WTC11 (cell line): ENCODE results near the gene SS18. TPM values are rescaled to one million over a fixed set of nuclear protein-coding genes. Genes with fewer than 3 reads are reported as not detected.

ENCODE experiments used
- ATAC-seq: fragments of 200-7000 bp; cut with Tn5 transposase; 2 replicates; pipeline ENCODE4 v1.10.0; 2021; ENCODE audit warnings: mild to moderate bottlenecking, moderate library complexity
- CTCF ChIA-PET: fragments of 300-600 bp; sonication (Branson Sonifier 250); formaldehyde crosslinking; loops from one replicate; lab custom pipeline; 2021; ENCODE audit warnings: antibody characterized with exemption; lab: Charles Lee
- POLR2A ChIA-PET: fragments of 350-600 bp; sonication (Branson Sonifier 250); formaldehyde crosslinking; loops from one replicate; lab custom pipeline; 2021; ENCODE audit warnings: antibody characterized with exemption; lab: Charles Lee
- DNase-seq: peaks from one replicate; pipeline ENCODE4 v3.0.0; 2021; ENCODE audit warnings: low spot score
- H3K27ac Mint-ChIP-seq: 2 replicates; pipeline ENCODE4 v1.8.0; 2021; ENCODE audit warnings: mixed read lengths
- H3K27me3 Mint-ChIP-seq: 2 replicates; pipeline ENCODE4 v1.8.0; 2021; ENCODE audit warnings: low read depth, mild to moderate bottlenecking, moderate library complexity, mixed read lengths
- H3K36me3 Mint-ChIP-seq: 2 replicates; pipeline ENCODE4 v1.8.0; 2021; ENCODE audit warnings: mixed read lengths
- H3K4me1 Mint-ChIP-seq: 2 replicates; pipeline ENCODE4 v1.8.0; 2022; ENCODE audit warnings: mixed read lengths
- H3K4me3 Mint-ChIP-seq: 2 replicates; pipeline ENCODE4 v1.8.0; 2021; ENCODE audit warnings: mild to moderate bottlenecking, moderate library complexity, mixed read lengths
- H3K9me3 Mint-ChIP-seq: 2 replicates; pipeline ENCODE4 v1.8.0; 2021; ENCODE audit warnings: mixed read lengths
- CBFB ChIP-seq: sonication (generic); formaldehyde crosslinking; IDR thresholded peaks from 2 replicates; pipeline ENCODE4 v1.8.1; 2022; ENCODE audit warnings: mild to moderate bottlenecking, low read depth, missing genetic modification reagents
- ESRRA ChIP-seq: sonication (generic); formaldehyde crosslinking; IDR thresholded peaks from 2 replicates; pipeline ENCODE4 v1.8.1; 2022; ENCODE audit warnings: mild to moderate bottlenecking, missing genetic modification reagents, borderline replicate concordance
- ETV6 ChIP-seq: sonication (generic); formaldehyde crosslinking; IDR thresholded peaks from 2 replicates; pipeline ENCODE4 v1.8.1; 2022; ENCODE audit warnings: mild to moderate bottlenecking, missing genetic modification reagents
- FOXK1 ChIP-seq: sonication (generic); formaldehyde crosslinking; IDR thresholded peaks from 2 replicates; pipeline ENCODE4 v1.8.0; 2022; ENCODE audit warnings: mild to moderate bottlenecking, moderate library complexity, missing genetic modification reagents
- GABPB1 ChIP-seq: sonication (generic); formaldehyde crosslinking; IDR thresholded peaks from 2 replicates; pipeline ENCODE4 v1.8.1; 2023; ENCODE audit warnings: mild to moderate bottlenecking, missing genetic modification reagents
- IRF2 ChIP-seq: sonication (generic); formaldehyde crosslinking; IDR thresholded peaks from 2 replicates; pipeline ENCODE4 v1.8.0; 2022; ENCODE audit warnings: low read depth, missing genetic modification reagents, borderline replicate concordance
- JAZF1 ChIP-seq: fragments of 250-450 bp; sonication (Bioruptor Pico); IDR thresholded peaks from 2 replicates; pipeline ENCODE4 v1.9.0; 2021; ENCODE audit warnings: moderate library complexity, mild to moderate bottlenecking, inconsistent platforms
- MXD4 ChIP-seq: fragments of 250-450 bp; sonication (Bioruptor Pico); IDR thresholded peaks from 2 replicates; pipeline ENCODE4 v1.8.0; 2021; ENCODE audit warnings: mild to moderate bottlenecking, moderate library complexity, borderline replicate concordance
- NFATC4 ChIP-seq: fragments of 250-450 bp; sonication (Bioruptor Pico); IDR thresholded peaks from 2 replicates; pipeline ENCODE4 v1.9.0; 2021; ENCODE audit warnings: mild to moderate bottlenecking
- NR2C2 ChIP-seq: sonication (generic); formaldehyde crosslinking; IDR thresholded peaks from 2 replicates; pipeline ENCODE4 v1.8.0; 2022; ENCODE audit warnings: mild to moderate bottlenecking, missing genetic modification reagents
- OVOL2 ChIP-seq: fragments of 250-450 bp; sonication (Bioruptor Pico); IDR thresholded peaks from 2 replicates; pipeline ENCODE4 v1.9.0; 2021; ENCODE audit warnings: mild to moderate bottlenecking, borderline replicate concordance
- SMAD4 ChIP-seq: sonication (generic); formaldehyde crosslinking; IDR thresholded peaks from 2 replicates; pipeline ENCODE4 v1.8.0; 2022; ENCODE audit warnings: mild to moderate bottlenecking, missing genetic modification reagents
- total RNA-seq: library from RNA; stranded (reverse); gene quantifications from 3 replicates; pipeline ENCODE4 v1.2.3, GENCODE V29; 2021
- TF ChIP-seq, protein P1 (sequence below): sonication (generic); formaldehyde crosslinking; IDR thresholded peaks from 2 replicates; pipeline ENCODE4 v1.8.0; 2022; ENCODE audit warnings: missing genetic modification reagents
- TF ChIP-seq, protein P2 (sequence below): fragments of 250-450 bp; sonication (Bioruptor Pico); conservative IDR thresholded peaks from 2 replicates; pipeline ENCODE4 v1.9.0; 2021; ENCODE audit warnings: mild to moderate bottlenecking
- TF ChIP-seq, protein P3 (sequence below): sonication (generic); formaldehyde crosslinking; IDR thresholded peaks from 2 replicates; pipeline ENCODE4 v1.8.1; 2022; ENCODE audit warnings: missing genetic modification reagents, borderline replicate concordance
- TF ChIP-seq, protein P4 (sequence below): sonication (generic); formaldehyde crosslinking; IDR thresholded peaks from 2 replicates; pipeline ENCODE4 v1.8.1; 2022; ENCODE audit warnings: low read depth, mild to moderate bottlenecking, moderate library complexity, missing genetic modification reagents, borderline replicate concordance
- TF ChIP-seq, protein P5 (sequence below): fragments of 250-450 bp; sonication (Bioruptor Pico); IDR thresholded peaks from 2 replicates; pipeline ENCODE4 v1.9.0; 2021; ENCODE audit warnings: mild to moderate bottlenecking, borderline replicate concordance

SS18 gene
- total RNA-seq, 1 experiment from 2014 or later, result 73.0 TPM

DNA sequence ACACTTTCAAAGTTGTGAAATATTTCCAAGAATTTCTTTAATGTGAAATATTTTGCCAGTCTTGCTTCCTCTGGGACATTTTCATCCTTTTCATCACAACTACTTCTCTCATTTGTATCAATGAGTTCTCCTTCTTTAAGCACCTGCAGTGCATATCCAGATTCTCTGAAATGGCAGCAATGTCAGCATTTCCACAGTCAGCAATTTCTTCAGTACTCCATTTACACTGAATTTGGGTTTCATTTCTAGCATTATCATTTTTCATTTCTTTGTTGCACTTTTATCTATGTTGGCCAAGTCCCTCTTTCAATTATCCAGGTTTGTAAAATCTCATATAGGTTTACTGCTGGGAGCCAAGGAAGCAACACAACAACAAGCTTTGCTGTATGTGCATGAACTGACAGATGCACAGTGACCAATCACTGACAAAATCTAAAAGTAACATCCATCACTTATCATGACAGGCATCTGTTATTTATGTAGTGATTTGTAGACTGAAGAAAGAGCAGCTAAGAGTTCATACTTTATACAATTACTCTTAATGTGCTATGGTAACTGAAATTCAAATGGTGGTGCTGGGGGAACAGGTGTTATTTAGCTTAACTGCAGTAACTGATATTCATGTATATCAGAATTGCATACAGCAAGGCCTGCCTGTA, 43.9 kb downstream of the SS18 start:
- DNase-seq, result no peak
- TF ChIP-seq, protein P1, sequence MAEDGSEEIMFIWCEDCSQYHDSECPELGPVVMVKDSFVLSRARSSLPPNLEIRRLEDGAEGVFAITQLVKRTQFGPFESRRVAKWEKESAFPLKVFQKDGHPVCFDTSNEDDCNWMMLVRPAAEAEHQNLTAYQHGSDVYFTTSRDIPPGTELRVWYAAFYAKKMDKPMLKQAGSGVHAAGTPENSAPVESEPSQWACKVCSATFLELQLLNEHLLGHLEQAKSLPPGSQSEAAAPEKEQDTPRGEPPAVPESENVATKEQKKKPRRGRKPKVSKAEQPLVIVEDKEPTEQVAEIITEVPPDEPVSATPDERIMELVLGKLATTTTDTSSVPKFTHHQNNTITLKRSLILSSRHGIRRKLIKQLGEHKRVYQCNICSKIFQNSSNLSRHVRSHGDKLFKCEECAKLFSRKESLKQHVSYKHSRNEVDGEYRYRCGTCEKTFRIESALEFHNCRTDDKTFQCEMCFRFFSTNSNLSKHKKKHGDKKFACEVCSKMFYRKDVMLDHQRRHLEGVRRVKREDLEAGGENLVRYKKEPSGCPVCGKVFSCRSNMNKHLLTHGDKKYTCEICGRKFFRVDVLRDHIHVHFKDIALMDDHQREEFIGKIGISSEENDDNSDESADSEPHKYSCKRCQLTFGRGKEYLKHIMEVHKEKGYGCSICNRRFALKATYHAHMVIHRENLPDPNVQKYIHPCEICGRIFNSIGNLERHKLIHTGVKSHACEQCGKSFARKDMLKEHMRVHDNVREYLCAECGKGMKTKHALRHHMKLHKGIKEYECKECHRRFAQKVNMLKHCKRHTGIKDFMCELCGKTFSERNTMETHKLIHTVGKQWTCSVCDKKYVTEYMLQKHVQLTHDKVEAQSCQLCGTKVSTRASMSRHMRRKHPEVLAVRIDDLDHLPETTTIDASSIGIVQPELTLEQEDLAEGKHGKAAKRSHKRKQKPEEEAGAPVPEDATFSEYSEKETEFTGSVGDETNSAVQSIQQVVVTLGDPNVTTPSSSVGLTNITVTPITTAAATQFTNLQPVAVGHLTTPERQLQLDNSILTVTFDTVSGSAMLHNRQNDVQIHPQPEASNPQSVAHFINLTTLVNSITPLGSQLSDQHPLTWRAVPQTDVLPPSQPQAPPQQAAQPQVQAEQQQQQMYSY, result no peak
- TF ChIP-seq CBFB (CRISPR knock-in tag) (no peak), ETV6 (CRISPR knock-in tag) (no peak), FOXK1 (no peak)
- TF ChIP-seq, protein P2, sequence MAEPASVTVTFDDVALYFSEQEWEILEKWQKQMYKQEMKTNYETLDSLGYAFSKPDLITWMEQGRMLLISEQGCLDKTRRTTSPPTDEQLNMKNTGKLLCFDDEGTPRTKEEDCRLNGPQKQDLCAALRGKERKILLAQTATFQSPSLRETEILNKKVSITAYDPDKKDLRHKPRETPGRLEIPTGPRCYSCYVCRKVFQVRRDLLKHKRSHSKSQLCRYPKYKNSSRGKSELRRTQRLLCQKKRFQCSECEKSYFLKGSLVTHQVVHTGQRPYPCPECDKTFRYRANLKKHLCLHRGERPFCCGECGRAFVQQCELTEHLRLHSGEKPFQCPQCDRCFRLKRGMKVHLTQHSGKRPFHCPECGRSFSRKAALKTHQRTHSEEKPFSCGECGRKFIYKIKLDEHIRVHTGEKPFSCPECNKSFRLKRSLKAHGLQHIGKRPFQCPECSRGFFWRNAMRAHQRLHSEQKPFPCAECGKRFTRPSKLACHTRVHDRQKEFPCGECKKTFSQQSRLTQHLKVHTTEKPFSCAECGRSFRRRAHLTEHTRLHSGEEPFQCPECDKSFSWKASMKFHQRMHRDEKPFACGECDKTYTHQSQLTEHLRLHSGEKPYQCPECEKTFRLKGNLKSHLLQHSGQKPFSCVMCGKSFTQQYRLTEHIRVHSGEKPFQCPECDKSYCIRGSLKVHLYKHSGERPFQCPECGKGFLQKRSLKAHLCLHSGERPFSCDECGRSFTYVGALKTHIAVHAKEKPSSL (CRISPR knock-in tag), result no peak
- TF ChIP-seq, protein P3, sequence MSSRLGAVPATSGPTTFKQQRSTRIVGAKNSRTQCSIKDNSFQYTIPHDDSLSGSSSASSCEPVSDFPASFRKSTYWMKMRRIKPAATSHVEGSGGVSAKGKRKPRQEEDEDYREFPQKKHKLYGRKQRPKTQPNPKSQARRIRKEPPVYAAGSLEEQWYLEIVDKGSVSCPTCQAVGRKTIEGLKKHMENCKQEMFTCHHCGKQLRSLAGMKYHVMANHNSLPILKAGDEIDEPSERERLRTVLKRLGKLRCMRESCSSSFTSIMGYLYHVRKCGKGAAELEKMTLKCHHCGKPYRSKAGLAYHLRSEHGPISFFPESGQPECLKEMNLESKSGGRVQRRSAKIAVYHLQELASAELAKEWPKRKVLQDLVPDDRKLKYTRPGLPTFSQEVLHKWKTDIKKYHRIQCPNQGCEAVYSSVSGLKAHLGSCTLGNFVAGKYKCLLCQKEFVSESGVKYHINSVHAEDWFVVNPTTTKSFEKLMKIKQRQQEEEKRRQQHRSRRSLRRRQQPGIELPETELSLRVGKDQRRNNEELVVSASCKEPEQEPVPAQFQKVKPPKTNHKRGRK, result no peak
- no peak for ATAC-seq
- CTCF ChIA-PET, result no interaction called here
- H3K4me1 Mint-ChIP-seq, result no peaks in the 10 kb centered on the region
- H3K27ac Mint-ChIP-seq, result no peak overlapping the region
- POLR2A ChIA-PET, result interaction anchor here (0.6 kb wide), 2 partner anchors 27 to 187 kb away, joined by 4 to 7 read pairs; no protein-coding TSS in a partner anchor
- no peaks in the 10 kb centered on the region for H3K27me3 Mint-ChIP-seq
- H3K36me3 Mint-ChIP-seq, result peaks cover 26% of the 10 kb centered on the region
- peaks cover 9% of the 10 kb centered on the region for H3K9me3 Mint-ChIP-seq
- H3K4me3 Mint-ChIP-seq, result no peak overlapping the region

DNA sequence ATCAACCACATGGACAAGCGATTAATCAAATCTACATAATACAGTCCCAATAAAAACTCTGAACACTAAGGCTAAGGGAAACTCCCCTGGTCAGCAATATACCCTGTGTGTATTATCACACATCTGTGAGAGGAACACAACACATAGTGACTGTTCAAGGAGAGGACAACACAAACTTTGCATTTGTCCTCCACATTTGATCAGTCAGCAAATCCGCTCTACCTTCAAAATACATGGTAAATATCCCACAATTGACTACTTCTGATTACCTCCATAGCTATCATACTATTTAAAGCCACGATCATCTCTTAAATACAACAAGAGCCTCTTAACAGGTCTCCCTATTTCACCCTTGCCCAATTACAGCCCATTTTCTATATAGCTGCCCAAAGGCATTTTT, 45.6 kb downstream of the SS18 start:
- Mint-ChIP-seq H3K27me3 (no peaks in the 10 kb centered on the region), H3K36me3 (peaks cover 22% of the 10 kb centered on the region), H3K4me3 (no peak overlapping the region), H3K27ac (no peak overlapping the region), H3K4me1 (peaks cover 5% of the 10 kb centered on the region; the same call in 1 of the 2 replicates), H3K9me3 (peaks cover 9% of the 10 kb centered on the region)
- no peak for TF ChIP-seq ESRRA (CRISPR knock-in tag)
- TF ChIP-seq GABPB1, result no peak
- TF ChIP-seq NR2C2 (CRISPR knock-in tag), result no peak
- TF ChIP-seq CBFB (CRISPR knock-in tag), result no peak
- TF ChIP-seq MXD4, result no peak
- no peak for TF ChIP-seq JAZF1 (CRISPR knock-in tag)
- no peak for TF ChIP-seq IRF2 (CRISPR knock-in tag)
- no peak for TF ChIP-seq SMAD4 (CRISPR knock-in tag)
- TF ChIP-seq OVOL2 (CRISPR knock-in tag), result no peak
- TF ChIP-seq, protein P4, sequence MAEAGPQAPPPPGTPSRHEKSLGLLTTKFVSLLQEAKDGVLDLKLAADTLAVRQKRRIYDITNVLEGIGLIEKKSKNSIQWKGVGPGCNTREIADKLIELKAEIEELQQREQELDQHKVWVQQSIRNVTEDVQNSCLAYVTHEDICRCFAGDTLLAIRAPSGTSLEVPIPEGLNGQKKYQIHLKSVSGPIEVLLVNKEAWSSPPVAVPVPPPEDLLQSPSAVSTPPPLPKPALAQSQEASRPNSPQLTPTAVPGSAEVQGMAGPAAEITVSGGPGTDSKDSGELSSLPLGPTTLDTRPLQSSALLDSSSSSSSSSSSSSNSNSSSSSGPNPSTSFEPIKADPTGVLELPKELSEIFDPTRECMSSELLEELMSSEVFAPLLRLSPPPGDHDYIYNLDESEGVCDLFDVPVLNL (CRISPR knock-in tag), result no peak
- TF ChIP-seq, protein P5, sequence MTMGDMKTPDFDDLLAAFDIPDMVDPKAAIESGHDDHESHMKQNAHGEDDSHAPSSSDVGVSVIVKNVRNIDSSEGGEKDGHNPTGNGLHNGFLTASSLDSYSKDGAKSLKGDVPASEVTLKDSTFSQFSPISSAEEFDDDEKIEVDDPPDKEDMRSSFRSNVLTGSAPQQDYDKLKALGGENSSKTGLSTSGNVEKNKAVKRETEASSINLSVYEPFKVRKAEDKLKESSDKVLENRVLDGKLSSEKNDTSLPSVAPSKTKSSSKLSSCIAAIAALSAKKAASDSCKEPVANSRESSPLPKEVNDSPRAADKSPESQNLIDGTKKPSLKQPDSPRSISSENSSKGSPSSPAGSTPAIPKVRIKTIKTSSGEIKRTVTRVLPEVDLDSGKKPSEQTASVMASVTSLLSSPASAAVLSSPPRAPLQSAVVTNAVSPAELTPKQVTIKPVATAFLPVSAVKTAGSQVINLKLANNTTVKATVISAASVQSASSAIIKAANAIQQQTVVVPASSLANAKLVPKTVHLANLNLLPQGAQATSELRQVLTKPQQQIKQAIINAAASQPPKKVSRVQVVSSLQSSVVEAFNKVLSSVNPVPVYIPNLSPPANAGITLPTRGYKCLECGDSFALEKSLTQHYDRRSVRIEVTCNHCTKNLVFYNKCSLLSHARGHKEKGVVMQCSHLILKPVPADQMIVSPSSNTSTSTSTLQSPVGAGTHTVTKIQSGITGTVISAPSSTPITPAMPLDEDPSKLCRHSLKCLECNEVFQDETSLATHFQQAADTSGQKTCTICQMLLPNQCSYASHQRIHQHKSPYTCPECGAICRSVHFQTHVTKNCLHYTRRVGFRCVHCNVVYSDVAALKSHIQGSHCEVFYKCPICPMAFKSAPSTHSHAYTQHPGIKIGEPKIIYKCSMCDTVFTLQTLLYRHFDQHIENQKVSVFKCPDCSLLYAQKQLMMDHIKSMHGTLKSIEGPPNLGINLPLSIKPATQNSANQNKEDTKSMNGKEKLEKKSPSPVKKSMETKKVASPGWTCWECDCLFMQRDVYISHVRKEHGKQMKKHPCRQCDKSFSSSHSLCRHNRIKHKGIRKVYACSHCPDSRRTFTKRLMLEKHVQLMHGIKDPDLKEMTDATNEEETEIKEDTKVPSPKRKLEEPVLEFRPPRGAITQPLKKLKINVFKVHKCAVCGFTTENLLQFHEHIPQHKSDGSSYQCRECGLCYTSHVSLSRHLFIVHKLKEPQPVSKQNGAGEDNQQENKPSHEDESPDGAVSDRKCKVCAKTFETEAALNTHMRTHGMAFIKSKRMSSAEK (CRISPR knock-in tag), result no peak
- TF ChIP-seq NFATC4 (CRISPR knock-in tag), result no peak
- no peak for ATAC-seq
- ChIA-PET POLR2A (no interaction called here), CTCF (no interaction called here)
- no peak for DNase-seq
